ENCODE results near the gene NLRP14.

GRCh38 chr11:7014118-7014517 lies 6.2 kb upstream of the NLRP14 start:
- TF ChIP-seq ZFP3 (CRISPR knock-in tag; IDR thresholded peaks at IDR 0.05) (no peak), ZNF70 (CRISPR knock-in tag; IDR thresholded peaks at IDR 0.05) (no peak), TCF4 (CRISPR knock-in tag; IDR thresholded peaks at IDR 0.05; ENCODE audit: borderline replicate concordance) (no peak), TOX (CRISPR knock-in tag; IDR thresholded peaks at IDR 0.05; ENCODE audit: borderline replicate concordance) (no peak), ZFP30 (CRISPR knock-in tag; IDR thresholded peaks at IDR 0.05) (no peak), RARB (CRISPR knock-in tag; IDR thresholded peaks at IDR 0.05) (no peak), ISL1 (CRISPR knock-in tag; IDR thresholded peaks at IDR 0.05) (no peak), OSR1 (CRISPR knock-in tag; IDR thresholded peaks at IDR 0.05) (no peak)
- TF ChIP-seq, protein P1, sequence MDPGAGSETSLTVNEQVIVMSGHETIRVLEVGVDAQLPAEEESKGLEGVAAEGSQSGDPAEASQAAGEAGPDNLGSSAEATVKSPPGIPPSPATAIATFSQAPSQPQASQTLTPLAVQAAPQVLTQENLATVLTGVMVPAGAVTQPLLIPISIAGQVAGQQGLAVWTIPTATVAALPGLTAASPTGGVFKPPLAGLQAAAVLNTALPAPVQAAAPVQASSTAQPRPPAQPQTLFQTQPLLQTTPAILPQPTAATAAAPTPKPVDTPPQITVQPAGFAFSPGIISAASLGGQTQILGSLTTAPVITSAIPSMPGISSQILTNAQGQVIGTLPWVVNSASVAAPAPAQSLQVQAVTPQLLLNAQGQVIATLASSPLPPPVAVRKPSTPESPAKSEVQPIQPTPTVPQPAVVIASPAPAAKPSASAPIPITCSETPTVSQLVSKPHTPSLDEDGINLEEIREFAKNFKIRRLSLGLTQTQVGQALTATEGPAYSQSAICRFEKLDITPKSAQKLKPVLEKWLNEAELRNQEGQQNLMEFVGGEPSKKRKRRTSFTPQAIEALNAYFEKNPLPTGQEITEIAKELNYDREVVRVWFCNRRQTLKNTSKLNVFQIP (CRISPR knock-in tag; IDR thresholded peaks at IDR 0.05; ENCODE audit: borderline replicate concordance, low read depth) = no peak
- TF ChIP-seq, protein P2, sequence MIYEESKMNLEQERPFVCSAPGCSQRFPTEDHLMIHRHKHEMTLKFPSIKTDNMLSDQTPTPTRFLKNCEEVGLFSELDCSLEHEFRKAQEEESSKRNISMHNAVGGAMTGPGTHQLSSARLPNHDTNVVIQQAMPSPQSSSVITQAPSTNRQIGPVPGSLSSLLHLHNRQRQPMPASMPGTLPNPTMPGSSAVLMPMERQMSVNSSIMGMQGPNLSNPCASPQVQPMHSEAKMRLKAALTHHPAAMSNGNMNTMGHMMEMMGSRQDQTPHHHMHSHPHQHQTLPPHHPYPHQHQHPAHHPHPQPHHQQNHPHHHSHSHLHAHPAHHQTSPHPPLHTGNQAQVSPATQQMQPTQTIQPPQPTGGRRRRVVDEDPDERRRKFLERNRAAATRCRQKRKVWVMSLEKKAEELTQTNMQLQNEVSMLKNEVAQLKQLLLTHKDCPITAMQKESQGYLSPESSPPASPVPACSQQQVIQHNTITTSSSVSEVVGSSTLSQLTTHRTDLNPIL (CRISPR knock-in tag; IDR thresholded peaks at IDR 0.05; ENCODE audit: low read depth) = no peak
